SKM-1 treated with dmso at 0.1 percent for 144 hours (cell line): Measurements from ENCODE around the gene PPARG.
A peak's percentile ranks its signal among the peaks of the same experiment; 100 is the strongest.
"Not testable (repeated sequence)": the region's sequence is repeated elsewhere in the genome, so short reads cannot be mapped to it uniquely, and the experiment has no call there.

ENCODE experiments used
- DNase-seq: peaks from one replicate; lab custom pipeline; 2025; ENCODE audit not compliant: unreplicated experiment; lab: John Stamatoyannopoulos, UW

Gene PPARG

DNA sequence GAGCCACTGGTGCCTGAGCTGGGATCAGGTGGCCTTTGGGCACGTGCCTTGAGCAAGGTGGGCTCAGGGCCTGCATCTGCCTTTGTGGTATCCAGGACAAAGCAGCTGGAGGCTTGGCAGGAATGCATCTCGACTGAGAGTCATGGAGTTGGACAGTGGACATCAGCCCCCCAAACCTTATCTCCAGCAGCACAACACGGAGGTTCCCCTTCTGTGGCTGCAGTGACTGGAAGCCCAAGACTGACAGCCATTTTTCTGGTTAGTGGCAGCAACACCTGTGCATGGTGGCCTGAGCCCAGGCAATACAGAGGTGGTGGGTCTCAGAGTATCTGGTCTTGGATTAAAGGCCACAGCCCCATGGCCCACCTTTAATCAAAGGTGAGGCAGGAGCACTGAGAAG is 167.6 kb downstream of the PPARG start:
- no peak for DNase-seq

- not testable (repeated sequence) for DNase-seq
Measured at GRCh38 chr3:12457380-12457779, 168.5 kb downstream of the PPARG start.

DNA sequence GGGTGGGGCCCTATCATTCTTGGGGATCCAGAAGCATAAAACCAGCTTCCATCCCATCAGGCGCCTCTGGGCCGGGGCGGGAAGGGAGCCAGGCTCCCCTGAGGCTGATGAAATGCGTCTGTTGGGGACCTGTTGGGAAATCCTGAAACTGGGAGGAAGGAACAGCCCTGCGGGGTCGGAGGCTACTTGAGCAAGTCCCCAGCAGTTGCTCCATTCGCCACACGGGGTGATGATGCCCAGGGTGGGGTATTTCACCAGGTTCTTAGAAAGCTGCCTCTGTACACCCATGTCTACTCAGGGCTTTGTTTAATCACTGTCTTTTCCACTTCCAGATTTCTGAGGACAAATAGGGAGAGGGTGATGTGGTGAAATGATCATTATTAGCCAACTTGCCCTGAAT is 170.0 kb downstream of the PPARG start:
- DNase-seq: peak; percentile 84

- no peak for DNase-seq
Measured at GRCh38 chr3:12460127-12460526, 171.3 kb downstream of the PPARG start.

- DNase-seq: no peak
Measured at GRCh38 chr3:12461097-12461649, 172.3 kb downstream of the PPARG start.

GRCh38 chr3:12462159-12462947 is 173.5 kb downstream of the PPARG start:
- peak; percentile 82 for DNase-seq

DNA sequence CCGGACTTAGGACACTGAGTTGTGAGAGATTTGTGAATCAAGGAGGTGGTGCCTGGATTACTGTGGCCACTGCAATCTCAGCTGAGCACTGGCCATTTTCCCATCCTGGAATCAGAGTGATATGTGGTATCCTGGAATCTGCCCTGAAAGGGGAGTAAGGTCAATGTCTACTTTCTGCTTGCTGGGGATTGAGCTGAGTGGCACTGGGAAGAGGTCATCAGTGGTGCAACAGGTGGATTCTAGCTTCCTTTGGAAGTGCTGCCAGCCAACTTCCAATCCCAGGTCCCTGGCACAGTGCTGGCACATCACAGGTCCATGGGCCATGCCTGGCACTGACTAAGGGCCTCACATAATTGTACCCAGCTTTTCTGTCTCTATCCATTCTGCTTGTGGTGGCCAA is 174.8 kb downstream of the PPARG start:
- no peak for DNase-seq

- no peak for DNase-seq
Measured at GRCh38 chr3:12464181-12464580, 175.3 kb downstream of the PPARG start.

DNA sequence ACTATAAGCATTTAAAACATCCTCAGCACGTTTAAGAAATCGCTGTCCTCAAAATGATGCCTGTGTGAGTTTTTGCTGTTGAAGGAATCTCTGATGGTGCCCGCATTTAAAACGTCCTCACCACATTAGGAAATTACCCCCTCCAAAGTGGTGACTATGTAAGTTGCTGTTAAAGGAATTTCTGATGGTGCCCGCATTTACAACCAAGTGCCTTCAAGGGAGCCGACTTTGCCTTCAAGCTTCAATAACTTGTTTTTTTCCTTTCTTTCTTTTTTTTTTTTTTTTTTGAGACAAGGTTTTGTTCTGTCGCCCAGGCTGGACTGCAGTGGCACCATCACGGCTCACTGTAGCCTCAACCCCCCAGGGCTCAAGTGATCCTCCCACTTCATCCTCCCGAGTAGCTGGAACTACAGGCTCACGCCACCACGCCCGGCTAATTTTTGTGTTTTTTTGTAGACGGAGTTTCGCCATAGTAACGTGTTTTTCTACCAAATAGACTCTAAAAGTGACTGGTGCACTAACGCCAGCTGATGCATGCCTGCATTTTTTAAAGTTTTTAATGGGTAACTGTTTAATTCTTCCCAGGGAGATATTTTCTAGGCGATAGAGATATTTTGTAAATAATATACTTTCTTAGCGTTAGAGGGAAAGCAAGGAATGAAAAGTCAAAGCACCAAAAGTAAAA is 176.4 kb downstream of the PPARG start:
- DNase-seq: no peak

- no peak for DNase-seq
Measured at GRCh38 chr3:12465836-12466225, 177.0 kb downstream of the PPARG start.

- no peak for DNase-seq
Measured at GRCh38 chr3:12467746-12468145, 178.9 kb downstream of the PPARG start.

GRCh38 chr3:12468276-12468675 is 179.4 kb downstream of the PPARG start:
- DNase-seq: no peak

GRCh38 chr3:12468757-12469156 is 179.9 kb downstream of the PPARG start:
- no peak for DNase-seq

DNA sequence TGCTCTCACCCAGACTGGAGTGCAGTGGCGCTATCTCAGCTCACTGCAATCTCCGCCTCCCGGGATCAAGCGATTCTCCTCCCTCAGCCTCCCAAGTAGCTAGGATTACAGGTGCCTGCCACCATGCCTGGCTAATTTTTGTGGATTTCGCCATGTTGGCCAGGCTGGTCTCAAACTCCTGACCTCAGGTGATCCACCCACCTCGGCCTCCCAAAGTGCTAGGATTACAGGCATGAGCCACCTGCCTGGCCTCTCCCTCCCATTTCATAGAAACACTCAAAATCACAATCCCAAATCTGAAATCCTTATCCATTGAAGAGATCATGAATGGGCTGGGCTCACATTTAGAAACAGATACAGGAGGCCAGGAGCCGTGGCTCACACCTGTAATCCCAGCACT is 180.4 kb downstream of the PPARG start:
- DNase-seq: not testable (repeated sequence)

DNA sequence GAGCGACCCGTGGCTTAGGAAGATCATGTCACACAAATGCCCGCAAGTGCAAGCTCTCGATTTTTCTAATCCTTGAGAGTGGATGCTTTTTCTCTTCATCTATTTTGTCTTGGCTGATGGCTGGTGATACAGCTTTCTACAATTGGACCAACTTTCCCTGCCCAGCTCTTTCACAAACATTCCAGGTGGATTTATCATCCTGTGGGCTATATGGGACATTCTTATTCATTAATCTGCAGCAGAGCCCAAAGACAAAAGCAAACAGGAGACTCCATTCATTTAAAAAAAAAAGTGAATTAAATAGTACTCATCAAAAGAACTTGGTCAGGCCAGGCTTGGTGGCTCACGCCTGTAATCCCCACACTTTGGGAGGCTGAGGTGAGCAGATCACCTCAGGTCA is 181.2 kb downstream of the PPARG start:
- DNase-seq: no peak

GRCh38 chr3:12470680-12471079 is 181.8 kb downstream of the PPARG start:
- no peak for DNase-seq

GRCh38 chr3:12471241-12471640 is 182.4 kb downstream of the PPARG start:
- DNase-seq: no peak

- no peak for DNase-seq
Measured at GRCh38 chr3:12472000-12472610, 183.2 kb downstream of the PPARG start.

DNA sequence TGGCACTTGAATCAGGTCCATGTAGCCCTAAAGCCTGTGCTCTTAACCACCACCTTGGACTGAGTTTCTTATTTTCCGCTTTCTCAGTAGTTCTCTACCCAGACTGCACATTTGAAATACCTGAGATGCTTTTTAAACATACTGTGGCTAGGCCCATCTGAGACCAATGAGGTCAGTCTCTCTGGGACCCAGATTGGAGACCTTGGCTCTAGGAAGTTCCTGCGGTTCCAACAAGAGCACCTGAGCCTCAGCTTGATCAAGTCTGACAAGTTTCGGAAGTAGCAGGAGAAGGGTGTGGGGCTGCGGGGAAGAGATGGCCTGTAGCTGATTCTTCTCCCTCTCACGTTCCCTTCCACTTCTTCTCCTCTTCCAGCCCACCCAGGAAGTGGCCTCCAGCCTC is 183.9 kb downstream of the PPARG start:
- DNase-seq: no peak

- no peak for DNase-seq
Measured at GRCh38 chr3:12473511-12473910, 184.6 kb downstream of the PPARG start.

- DNase-seq: no peak
Measured at GRCh38 chr3:12476238-12476897, 187.5 kb downstream of the PPARG start.
